Measurements from ENCODE around the gene RAB33A.
"Not testable (repeated sequence)": the region's sequence is repeated elsewhere in the genome, so short reads cannot be mapped to it uniquely, and the experiment has no call there.

RAB33A gene

DNA sequence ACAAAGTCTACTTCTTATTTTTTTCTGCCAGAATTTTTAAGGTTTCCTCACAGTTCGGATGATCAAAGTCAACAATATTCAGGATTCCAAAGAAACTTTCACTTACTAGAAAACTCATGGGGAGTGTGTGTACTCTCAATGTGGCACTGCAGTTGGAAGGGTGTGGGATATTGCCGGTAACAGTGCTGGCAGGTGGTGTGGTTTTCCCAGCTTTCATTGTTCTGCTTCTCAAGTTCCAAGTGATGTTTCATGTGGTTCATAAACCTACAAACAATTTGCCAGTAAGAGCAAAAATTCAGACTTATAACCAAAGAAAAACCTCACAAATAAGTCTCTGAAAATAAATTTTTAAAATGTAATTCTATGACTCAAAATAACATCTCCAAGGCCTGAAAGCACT, 57.1 kb downstream of the RAB33A start:
- H3K36me3 ChIP-seq (replicated peaks in 1 of 2; ENCODE audit: control insufficient read depth in 2 of 2, insufficient read depth in 2 of 2, low read length in 2 of 2): peaks cover 3 to 90% of the 10 kb centered on the region in 2 donors
- H2BK5ac ChIP-seq (ENCODE audit: low read length): no peak overlapping the region
- no peak overlapping the region for H3K9ac ChIP-seq (ENCODE audit: low read depth, low read length, poor library complexity)
- H3K4me3 ChIP-seq (ENCODE audit: low read length in 2 of 2): no peak overlapping the region
- H3K9me3 ChIP-seq (replicated peaks in 1 of 2; ENCODE audit: control insufficient read depth in 2 of 2, insufficient read depth in 1 of 2, low read depth in 1 of 2, low read length in 2 of 2): no peaks in the 10 kb centered on the region
- no peak overlapping the region for H3K14ac ChIP-seq (ENCODE audit: low read length)
- H3K4ac ChIP-seq (ENCODE audit: low read length): no peak overlapping the region
- H3K27me3 ChIP-seq (ENCODE audit: control insufficient read depth in 3 of 3, insufficient read depth in 3 of 3, low read depth in 1 of 3, low read length in 3 of 3): peaks cover 0 to 5% (median 0%) of the 10 kb centered on the region in 3 experiments
- H4K8ac ChIP-seq (ENCODE audit: low read depth, low read length): no peak overlapping the region
- no CpG with 5 or more reads among the region's 2 CpGs for WGBS, 2 donors (ENCODE audit: extremely low coverage in 2 of 2, insufficient read length in 2 of 2, insufficient replicate concordance in 1 of 2)
- H3K4me2 ChIP-seq (ENCODE audit: insufficient read depth, low read length, poor library complexity, severe bottlenecking): no peak overlapping the region
- H2AK5ac ChIP-seq (ENCODE audit: low read depth, low read length): no peak overlapping the region
- no peak overlapping the region for H2BK12ac ChIP-seq (ENCODE audit: low read length)
- no peak overlapping the region for H2AFZ ChIP-seq (ENCODE audit: low read length)
- H3K23ac ChIP-seq (ENCODE audit: low read depth, low read length, poor library complexity): no peak overlapping the region
- H3K4me1 ChIP-seq (ENCODE audit: control insufficient read depth in 2 of 2, insufficient read depth in 1 of 2, low read depth in 1 of 2, low read length in 2 of 2): no peaks in the 10 kb centered on the region
- DNase-seq (ENCODE audit: low spot score): no peak
- H3K79me1 ChIP-seq (ENCODE audit: low read depth, low read length): no peaks in the 10 kb centered on the region
- no peak overlapping the region for H2BK15ac ChIP-seq (ENCODE audit: low read length)
- H3K27ac ChIP-seq (replicated peaks; ENCODE audit: low read length): no peak overlapping the region
- H2BK120ac ChIP-seq (ENCODE audit: low read depth, low read length): no peak overlapping the region
- no peak overlapping the region for H4K91ac ChIP-seq (ENCODE audit: low read depth, low read length, poor library complexity)
- no peak overlapping the region for H3K18ac ChIP-seq (ENCODE audit: low read length)

DNA sequence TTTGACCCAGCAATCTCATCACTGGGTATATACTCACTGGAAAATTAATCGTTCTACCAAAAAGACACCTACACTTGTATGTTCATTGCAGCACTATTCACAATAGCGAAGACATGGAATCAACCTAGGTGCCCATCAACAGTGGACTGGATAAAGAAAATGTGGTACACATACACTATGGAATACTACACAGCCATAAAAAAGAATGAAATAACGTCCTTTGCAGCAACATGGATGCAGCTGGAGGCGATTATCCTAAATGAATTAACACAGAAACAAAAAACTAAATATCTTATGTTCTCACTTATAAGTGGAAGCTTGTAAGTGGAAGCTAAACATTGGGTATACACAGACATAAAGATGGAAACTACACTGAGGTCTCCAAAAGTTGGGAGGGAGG, 59.4 kb downstream of the RAB33A start:
- not testable (repeated sequence) for H4K91ac ChIP-seq (ENCODE audit: low read depth, low read length, poor library complexity); H3K18ac ChIP-seq (ENCODE audit: low read length); H3K27me3 ChIP-seq (ENCODE audit: control insufficient read depth in 3 of 3, insufficient read depth in 3 of 3, low read depth in 1 of 3, low read length in 3 of 3); H3K27ac ChIP-seq (replicated peaks; ENCODE audit: low read length); H3K23ac ChIP-seq (ENCODE audit: low read depth, low read length, poor library complexity); H4K8ac ChIP-seq (ENCODE audit: low read depth, low read length); H3K14ac ChIP-seq (ENCODE audit: low read length); H3K9me3 ChIP-seq (replicated peaks in 1 of 2; ENCODE audit: control insufficient read depth in 2 of 2, insufficient read depth in 1 of 2, low read depth in 1 of 2, low read length in 2 of 2); H2BK12ac ChIP-seq (ENCODE audit: low read length); H3K9ac ChIP-seq (ENCODE audit: low read depth, low read length, poor library complexity); H2BK5ac ChIP-seq (ENCODE audit: low read length); H3K4me2 ChIP-seq (ENCODE audit: insufficient read depth, low read length, poor library complexity, severe bottlenecking); H3K4me3 ChIP-seq (ENCODE audit: low read length in 2 of 2); H2BK120ac ChIP-seq (ENCODE audit: low read depth, low read length); H2BK15ac ChIP-seq (ENCODE audit: low read length); H3K4ac ChIP-seq (ENCODE audit: low read length); H3K4me1 ChIP-seq (ENCODE audit: control insufficient read depth in 2 of 2, insufficient read depth in 1 of 2, low read depth in 1 of 2, low read length in 2 of 2); DNase-seq (ENCODE audit: low spot score); H2AK5ac ChIP-seq (ENCODE audit: low read depth, low read length); H3K79me1 ChIP-seq (ENCODE audit: low read depth, low read length); H2AFZ ChIP-seq (ENCODE audit: low read length)
- no CpG with 5 or more reads among the region's 4 CpGs for WGBS, 2 donors (ENCODE audit: extremely low coverage in 2 of 2, insufficient read length in 2 of 2, insufficient replicate concordance in 1 of 2)
- peaks cover 3 to 90% of the 10 kb centered on the region in 2 donors for H3K36me3 ChIP-seq (replicated peaks in 1 of 2; ENCODE audit: control insufficient read depth in 2 of 2, insufficient read depth in 2 of 2, low read length in 2 of 2)

All from neuronal stem cell (in vitro differentiated cells).